ENCODE results near the gene CD276. TPM values are rescaled to one million over a fixed set of nuclear protein-coding genes. Genes with fewer than 3 reads are reported as not detected.

Gene CD276
- total and polyA plus RNA-seq, 7 donors: 7.3 to 15.0 (median 8.9) TPM

- no peak overlapping the region for H3K27ac ChIP-seq
- H3K36me3 ChIP-seq (ENCODE audit: insufficient read depth in 1 of 2, low read depth in 1 of 2): peaks cover 0 to 86% of the 10 kb centered on the region in 2 donors
- no peak for ATAC-seq
- H3K4me1 ChIP-seq: no peaks in the 10 kb centered on the region
- H3K4me3 ChIP-seq: no peak overlapping the region
- WGBS, 3 donors: 91 to 98% (median 94%) methylated on average over 6 of the region's 6 CpGs
- H3K27me3 ChIP-seq (ENCODE audit: insufficient read depth in 3 of 3, low read length in 2 of 3): no peaks in the 10 kb centered on the region
- no peaks in the 10 kb centered on the region for H3K9me3 ChIP-seq
- TF ChIP-seq CTCF (IDR thresholded peaks at IDR 0.05): no peak
- intact Hi-C loops (cut with DNase I): loop anchor here in 1 of 2 donors (5.0 kb wide), 1 partner anchor 41 kb away; no protein-coding TSS in a partner anchor
- no peak for DNase-seq
These were observed 24.5 kb downstream of the CD276 start for GRCh38 chr15:73708691-73709090.

- H3K27ac ChIP-seq: no peak overlapping the region
- H3K4me3 ChIP-seq: no peak overlapping the region
- DNase-seq (no peak), ATAC-seq (no peak)
- no peaks in the 10 kb centered on the region for H3K9me3 ChIP-seq
- WGBS, 3 donors: 95 to 99% (median 98%) methylated on average over 6 of the region's 6 CpGs
- no peaks in the 10 kb centered on the region for H3K27me3 ChIP-seq (ENCODE audit: insufficient read depth in 3 of 3, low read length in 2 of 3)
- no peak for TF ChIP-seq CTCF (IDR thresholded peaks at IDR 0.05)
- peaks cover 0 to 87% of the 10 kb centered on the region in 2 donors for H3K36me3 ChIP-seq (ENCODE audit: insufficient read depth in 1 of 2, low read depth in 1 of 2)
- no peaks in the 10 kb centered on the region for H3K4me1 ChIP-seq
- intact Hi-C loops (cut with DNase I): loop anchor here in 1 of 2 donors (5.0 kb wide), 1 partner anchor 42 kb away; no protein-coding TSS in a partner anchor
These were observed 25.1 kb downstream of the CD276 start for GRCh38 chr15:73709241-73709640.

GRCh38 chr15:73709686-73710085 lies 25.5 kb downstream of the CD276 start:
- no peak for DNase-seq
- peaks cover 0 to 82% of the 10 kb centered on the region in 2 donors for H3K36me3 ChIP-seq (ENCODE audit: insufficient read depth in 1 of 2, low read depth in 1 of 2)
- WGBS, 3 donors: 91 to 96% (median 94%) methylated on average over 4 of the region's 4 CpGs

GRCh38 chr15:73710321-73710720 lies 26.1 kb downstream of the CD276 start:
- WGBS, 3 donors: 78 to 84% (median 79%) methylated on average over 5 of the region's 5 CpGs
- no peaks in the 10 kb centered on the region for H3K9me3 ChIP-seq
- no peak overlapping the region for H3K27ac ChIP-seq
- intact Hi-C loops (cut with DNase I): loop anchor here in 1 of 2 donors (10.0 kb wide), 1 partner anchor 194 kb away; no protein-coding TSS in a partner anchor
- no peak for ATAC-seq
- H3K36me3 ChIP-seq (ENCODE audit: insufficient read depth in 1 of 2, low read depth in 1 of 2): peaks cover 0 to 76% of the 10 kb centered on the region in 2 donors
- H3K4me3 ChIP-seq: no peak overlapping the region
- TF ChIP-seq CTCF (IDR thresholded peaks at IDR 0.05): no peak
- H3K4me1 ChIP-seq: no peaks in the 10 kb centered on the region
- H3K27me3 ChIP-seq (ENCODE audit: insufficient read depth in 3 of 3, low read length in 2 of 3): no peaks in the 10 kb centered on the region
- DNase-seq: no peak

More at GRCh38 chr15:73709686-73710085, 25.5 kb downstream of the CD276 start:
- Histone ChIP-seq H3K27me3 (ENCODE audit: insufficient read depth in 3 of 3, low read length in 2 of 3) (no peaks in the 10 kb centered on the region), H3K4me1 (no peaks in the 10 kb centered on the region), H3K9me3 (no peaks in the 10 kb centered on the region), H3K4me3 (no peak overlapping the region), H3K27ac (no peak overlapping the region)
- no peak for ATAC-seq
- intact Hi-C loops (cut with DNase I): loop anchor here (5.0 to 10.0 kb wide), 2 partner anchors 42 to 195 kb away; no protein-coding TSS in a partner anchor
- no peak for TF ChIP-seq CTCF (IDR thresholded peaks at IDR 0.05)

GRCh38 chr15:73711526-73711925 lies 27.3 kb downstream of the CD276 start:
- Histone ChIP-seq H3K36me3 (ENCODE audit: insufficient read depth in 1 of 2, low read depth in 1 of 2) (peaks cover 0 to 65% of the 10 kb centered on the region in 2 donors), H3K27ac (no peak overlapping the region), H3K4me3 (no peak overlapping the region), H3K27me3 (ENCODE audit: insufficient read depth in 3 of 3, low read length in 2 of 3) (no peaks in the 10 kb centered on the region), H3K9me3 (no peaks in the 10 kb centered on the region), H3K4me1 (peaks cover 12% of the 10 kb centered on the region)
- no peak for TF ChIP-seq CTCF (IDR thresholded peaks at IDR 0.05)
- ATAC-seq: no peak
- 84 to 94% (median 91%) methylated on average over 4 of the region's 4 CpGs for WGBS, 3 donors
- intact Hi-C loops (cut with DNase I): loop anchor here in 1 of 2 donors (10.0 kb wide), 1 partner anchor 193 kb away; no protein-coding TSS in a partner anchor
- DNase-seq: no peak

All from psoas muscle (tissue), 8 donors.